Osteoblast (primary cell): ENCODE measurements around the gene WDR90. TPM values are rescaled to one million over a fixed set of nuclear protein-coding genes. Genes with fewer than 3 reads are reported as not detected.

ENCODE experiments used
- DNase-seq: peaks from one replicate; pipeline ENCODE4 v3.0.0; 2011; ENCODE audit warnings: low spot score, mixed read lengths; ENCODE audit not compliant: insufficient read length; ENCODE audit errors: missing footprints
- H2AFZ ChIP-seq: 2 replicates; pipeline ENCODE4 v1.6.0; 2011; ENCODE audit warnings: mild to moderate bottlenecking, low read length
- H3K27ac ChIP-seq: 2 replicates; pipeline ENCODE4 v1.5.1; 2011; ENCODE audit warnings: mild to moderate bottlenecking, low read depth, low read length, moderate library complexity
- H3K27me3 ChIP-seq: 2 replicates; pipeline ENCODE4 v1.6.0; 2012; ENCODE audit warnings: mild to moderate bottlenecking, control low read depth, inconsistent platforms, low read length, moderate library complexity; ENCODE audit not compliant: insufficient read depth
- H3K36me3 ChIP-seq: 2 replicates; pipeline ENCODE4 v1.5.1; 2011; ENCODE audit warnings: mild to moderate bottlenecking, low read length, control low read depth, moderate library complexity; ENCODE audit not compliant: insufficient read depth
- H3K4me1 ChIP-seq: 2 replicates; pipeline ENCODE4 v1.5.1; 2011; ENCODE audit warnings: mild to moderate bottlenecking, low read length, control low read depth, moderate library complexity; ENCODE audit not compliant: insufficient read depth
- H3K4me2 ChIP-seq: 2 replicates; pipeline ENCODE4 v1.6.0; 2011; ENCODE audit warnings: mild to moderate bottlenecking, low read length; ENCODE audit not compliant: insufficient read depth
- H3K4me3 ChIP-seq: fragments of 200-600 bp; sonication (generic); 3 replicates; pipeline ENCODE4 v1.5.1; 2012; ENCODE audit warnings: mild to moderate bottlenecking, low read length, inconsistent platforms; ENCODE audit not compliant: insufficient read depth
- H3K79me2 ChIP-seq: 2 replicates; pipeline ENCODE4 v1.6.0; 2012; ENCODE audit warnings: mild to moderate bottlenecking, low read length, control low read depth, inconsistent platforms; ENCODE audit not compliant: insufficient read depth
- H3K9me3 ChIP-seq: 2 replicates; pipeline ENCODE4 v1.5.1; 2011; ENCODE audit warnings: low read depth, low read length, control low read depth
- H4K20me1 ChIP-seq: 2 replicates; pipeline ENCODE4 v1.6.0; 2012; ENCODE audit warnings: mild to moderate bottlenecking, low read length, control low read depth; ENCODE audit not compliant: insufficient read depth
- total RNA-seq: library from RNA; depleted of rRNA; stranded (reverse); fragments of >200 nt; gene quantifications from 2 replicates; pipeline ENCODE4 v1.2.3, GENCODE V29; 2012
- TF ChIP-seq, protein P1 (sequence below): IDR thresholded peaks from 2 replicates; pipeline ENCODE4 v1.5.1; 2011; ENCODE audit warnings: mild to moderate bottlenecking, low read depth, low read length, moderate library complexity; ENCODE audit errors: extremely low read depth

WDR90 gene
- total RNA-seq, 1 donor: 19.2 TPM

DNA sequence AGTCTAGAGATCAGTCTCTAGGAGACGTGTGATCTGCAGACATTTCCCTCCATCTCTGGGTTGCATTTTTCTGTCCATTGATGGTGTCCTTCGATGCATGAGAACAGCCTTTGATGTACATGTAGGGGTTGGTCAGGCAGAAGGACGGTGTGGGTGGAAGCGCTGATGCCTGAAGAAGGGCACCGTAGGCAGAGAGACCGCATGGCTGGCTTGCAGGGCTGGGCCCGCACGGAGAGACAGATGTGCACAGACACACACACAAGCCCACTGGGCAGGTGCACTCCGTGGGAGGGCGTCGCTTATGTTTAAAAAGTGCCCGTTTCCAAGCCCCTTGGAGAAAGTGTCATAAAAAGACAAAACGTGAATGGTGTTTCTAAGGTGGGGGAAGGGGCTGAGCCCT is 34.0 kb upstream of the WDR90 start:
- Histone ChIP-seq H4K20me1 (peaks cover 12% of the 10 kb centered on the region), H3K27me3 (no peaks in the 10 kb centered on the region), H3K4me2 (no peak overlapping the region), H3K36me3 (no peaks in the 10 kb centered on the region), H3K27ac (no peak overlapping the region), H3K9me3 (no peaks in the 10 kb centered on the region), H3K79me2 (peaks cover 18% of the 10 kb centered on the region), H3K4me1 (no peaks in the 10 kb centered on the region), H3K4me3 (no peak overlapping the region), H2AFZ (no peak overlapping the region)
- peak; percentile 34 for DNase-seq
- TF ChIP-seq, protein P1, sequence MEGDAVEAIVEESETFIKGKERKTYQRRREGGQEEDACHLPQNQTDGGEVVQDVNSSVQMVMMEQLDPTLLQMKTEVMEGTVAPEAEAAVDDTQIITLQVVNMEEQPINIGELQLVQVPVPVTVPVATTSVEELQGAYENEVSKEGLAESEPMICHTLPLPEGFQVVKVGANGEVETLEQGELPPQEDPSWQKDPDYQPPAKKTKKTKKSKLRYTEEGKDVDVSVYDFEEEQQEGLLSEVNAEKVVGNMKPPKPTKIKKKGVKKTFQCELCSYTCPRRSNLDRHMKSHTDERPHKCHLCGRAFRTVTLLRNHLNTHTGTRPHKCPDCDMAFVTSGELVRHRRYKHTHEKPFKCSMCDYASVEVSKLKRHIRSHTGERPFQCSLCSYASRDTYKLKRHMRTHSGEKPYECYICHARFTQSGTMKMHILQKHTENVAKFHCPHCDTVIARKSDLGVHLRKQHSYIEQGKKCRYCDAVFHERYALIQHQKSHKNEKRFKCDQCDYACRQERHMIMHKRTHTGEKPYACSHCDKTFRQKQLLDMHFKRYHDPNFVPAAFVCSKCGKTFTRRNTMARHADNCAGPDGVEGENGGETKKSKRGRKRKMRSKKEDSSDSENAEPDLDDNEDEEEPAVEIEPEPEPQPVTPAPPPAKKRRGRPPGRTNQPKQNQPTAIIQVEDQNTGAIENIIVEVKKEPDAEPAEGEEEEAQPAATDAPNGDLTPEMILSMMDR: no peak

DNA sequence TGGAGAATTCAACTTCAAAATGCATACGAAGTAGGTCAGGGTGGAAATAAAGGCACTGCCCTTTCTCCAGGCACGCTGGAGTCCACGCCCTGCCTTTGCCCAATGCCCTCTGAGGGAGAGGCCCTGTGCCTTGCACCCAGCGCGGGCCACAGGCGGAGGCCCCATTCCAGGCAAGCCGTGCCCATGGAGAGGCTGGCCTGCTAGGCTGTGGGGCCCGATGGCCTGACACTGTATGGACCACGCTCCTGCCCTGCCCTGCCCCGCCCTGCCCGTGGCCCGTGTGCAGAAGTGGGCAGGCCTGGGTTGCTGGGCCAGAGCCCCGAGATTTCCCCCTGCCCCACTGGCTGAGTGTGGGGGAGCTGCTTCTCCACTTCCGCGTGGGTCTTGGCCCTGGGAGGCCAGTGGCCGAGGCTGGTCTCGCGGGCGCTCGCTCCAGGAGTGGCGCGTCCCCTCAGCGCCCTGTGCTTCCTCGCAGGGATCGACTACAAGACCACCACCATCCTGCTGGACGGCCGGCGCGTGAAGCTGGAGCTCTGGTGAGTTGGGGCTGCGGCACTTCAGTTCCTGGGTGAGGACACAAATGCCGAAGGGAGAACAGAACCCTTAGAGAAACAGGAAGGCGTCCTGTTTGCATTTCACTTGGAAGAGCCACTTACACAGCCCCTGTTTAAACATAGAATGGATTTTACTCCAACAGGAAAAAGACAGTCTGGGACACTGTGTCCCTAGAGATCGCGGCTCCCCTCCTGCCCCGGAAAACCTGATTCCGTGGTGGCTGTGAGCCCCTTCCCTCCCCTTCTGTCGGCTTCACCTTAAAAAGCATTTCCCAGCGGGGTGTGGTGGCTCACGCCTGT is 32.2 kb upstream of the WDR90 start:
- no peak overlapping the region for H3K27ac ChIP-seq
- H3K79me2 ChIP-seq: peaks cover 15% of the 10 kb centered on the region
- H3K36me3 ChIP-seq: no peaks in the 10 kb centered on the region
- TF ChIP-seq, protein P1: no peak
- no peaks in the 10 kb centered on the region for H3K4me1 ChIP-seq
- no peaks in the 10 kb centered on the region for H3K9me3 ChIP-seq
- DNase-seq: peak; percentile 79
- H4K20me1 ChIP-seq: peaks cover 17% of the 10 kb centered on the region
- no peaks in the 10 kb centered on the region for H3K27me3 ChIP-seq
- no peak overlapping the region for H3K4me3 ChIP-seq
- H3K4me2 ChIP-seq: no peak overlapping the region
- no peak overlapping the region for H2AFZ ChIP-seq

DNA sequence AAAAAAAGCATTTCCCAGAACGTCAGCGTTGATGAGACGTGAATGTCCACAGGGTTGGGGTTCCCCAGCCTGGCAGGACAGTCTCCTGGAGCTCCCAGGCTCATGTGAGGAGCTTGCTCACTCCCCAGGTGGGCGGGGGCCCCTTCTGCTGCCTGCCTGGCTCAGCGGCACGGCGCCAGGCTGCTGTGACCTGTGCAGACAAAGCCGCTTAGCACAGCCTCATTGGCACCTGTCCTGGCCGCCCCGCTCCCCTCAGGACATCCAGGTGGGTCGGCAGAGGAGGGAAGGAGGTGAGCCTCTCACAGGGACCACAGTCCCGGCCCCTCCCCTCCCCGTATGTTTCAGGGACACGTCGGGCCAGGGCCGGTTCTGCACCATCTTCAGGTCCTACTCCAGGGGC is 31.3 kb upstream of the WDR90 start:
- no peak overlapping the region for H3K4me3 ChIP-seq
- H3K27me3 ChIP-seq: no peaks in the 10 kb centered on the region
- peak; percentile 70 for DNase-seq
- no peaks in the 10 kb centered on the region for H3K36me3 ChIP-seq
- H3K4me2 ChIP-seq: no peak overlapping the region
- H3K79me2 ChIP-seq: peaks cover 18% of the 10 kb centered on the region
- H3K27ac ChIP-seq: no peak overlapping the region
- H3K9me3 ChIP-seq: no peaks in the 10 kb centered on the region
- TF ChIP-seq, protein P1: no peak
- no peak overlapping the region for H2AFZ ChIP-seq
- no peaks in the 10 kb centered on the region for H3K4me1 ChIP-seq
- H4K20me1 ChIP-seq: peaks cover 17% of the 10 kb centered on the region

DNA sequence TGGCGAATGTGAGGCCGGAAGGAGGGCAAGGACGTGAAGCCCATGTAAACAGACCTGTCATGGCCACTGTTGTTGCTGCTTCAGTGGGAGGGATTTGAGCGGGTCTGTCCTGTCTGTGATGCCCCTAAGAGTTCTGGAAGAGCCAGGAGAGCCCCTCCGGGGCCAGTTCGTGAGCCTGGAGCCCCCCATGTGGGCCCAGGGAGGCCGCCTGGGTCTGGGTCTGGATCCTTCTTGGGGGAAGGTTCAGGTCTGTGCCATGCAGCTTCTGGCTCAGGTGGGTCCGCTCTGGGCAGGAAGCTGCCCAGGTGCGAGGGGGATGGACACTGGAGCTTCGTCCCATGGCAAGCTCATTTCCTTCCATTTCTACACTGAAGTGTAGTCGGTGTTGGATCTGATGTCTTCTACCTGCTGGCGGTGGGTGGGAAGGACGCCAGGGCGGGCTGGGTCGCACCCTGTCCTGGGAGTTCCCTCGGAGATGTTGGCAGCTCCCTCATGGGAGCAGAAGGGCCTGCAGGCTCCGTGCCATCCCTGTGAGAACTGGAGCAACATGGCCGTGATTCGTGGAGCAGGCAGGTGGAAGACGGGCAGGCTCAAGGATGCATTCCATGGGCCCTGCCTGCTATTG is 29.6 kb upstream of the WDR90 start:
- no peak overlapping the region for H2AFZ ChIP-seq
- no peaks in the 10 kb centered on the region for H3K4me1 ChIP-seq
- no peak overlapping the region for H3K27ac ChIP-seq
- H4K20me1 ChIP-seq: peaks cover 22% of the 10 kb centered on the region
- no peaks in the 10 kb centered on the region for H3K9me3 ChIP-seq
- H3K4me3 ChIP-seq: no peak overlapping the region
- H3K36me3 ChIP-seq: no peaks in the 10 kb centered on the region
- no peak overlapping the region for H3K4me2 ChIP-seq
- peaks cover 16% of the 10 kb centered on the region for H3K79me2 ChIP-seq
- H3K27me3 ChIP-seq: no peaks in the 10 kb centered on the region
- peak; percentile 62 for DNase-seq
- TF ChIP-seq, protein P1: no peak
